Upper lobe of left lung (tissue), 4 donors: ENCODE measurements around the gene KCNK2.

Experiments used
- EP300 ChIP-seq, 4 donors: sonication (generic); formaldehyde crosslinking; IDR thresholded peaks; one replicate each; pipeline ENCODE4 v1.5.1; 2017; ENCODE audit warnings: antibody characterized with exemption in 4 of 4, control low read depth in 2 of 4
- POLR2A ChIP-seq, 4 donors: fragments of 450-650 bp; IDR thresholded peaks; one replicate each; pipeline ENCODE4 v1.5.1; 2016 to 2017; ENCODE audit warnings: antibody characterized with exemption in 4 of 4, mild to moderate bottlenecking in 2 of 4
- POLR2AphosphoS5 ChIP-seq, 2 donors: sonication (generic); formaldehyde crosslinking; IDR thresholded peaks; one replicate each; pipeline ENCODE4 v1.5.1; 2017; ENCODE audit warnings: antibody characterized with exemption in 2 of 2
- TF ChIP-seq, protein P1 (sequence below), 6 experiments: fragments of 450-650 bp in 4 of 6; fragments of 200-600 bp in 2 of 6; sonication (generic) in 2 of 6; IDR thresholded peaks; one replicate each; pipeline ENCODE4 v1.5.1; 2016 to 2019; ENCODE audit warnings: antibody characterized with exemption in 6 of 6

DNA sequence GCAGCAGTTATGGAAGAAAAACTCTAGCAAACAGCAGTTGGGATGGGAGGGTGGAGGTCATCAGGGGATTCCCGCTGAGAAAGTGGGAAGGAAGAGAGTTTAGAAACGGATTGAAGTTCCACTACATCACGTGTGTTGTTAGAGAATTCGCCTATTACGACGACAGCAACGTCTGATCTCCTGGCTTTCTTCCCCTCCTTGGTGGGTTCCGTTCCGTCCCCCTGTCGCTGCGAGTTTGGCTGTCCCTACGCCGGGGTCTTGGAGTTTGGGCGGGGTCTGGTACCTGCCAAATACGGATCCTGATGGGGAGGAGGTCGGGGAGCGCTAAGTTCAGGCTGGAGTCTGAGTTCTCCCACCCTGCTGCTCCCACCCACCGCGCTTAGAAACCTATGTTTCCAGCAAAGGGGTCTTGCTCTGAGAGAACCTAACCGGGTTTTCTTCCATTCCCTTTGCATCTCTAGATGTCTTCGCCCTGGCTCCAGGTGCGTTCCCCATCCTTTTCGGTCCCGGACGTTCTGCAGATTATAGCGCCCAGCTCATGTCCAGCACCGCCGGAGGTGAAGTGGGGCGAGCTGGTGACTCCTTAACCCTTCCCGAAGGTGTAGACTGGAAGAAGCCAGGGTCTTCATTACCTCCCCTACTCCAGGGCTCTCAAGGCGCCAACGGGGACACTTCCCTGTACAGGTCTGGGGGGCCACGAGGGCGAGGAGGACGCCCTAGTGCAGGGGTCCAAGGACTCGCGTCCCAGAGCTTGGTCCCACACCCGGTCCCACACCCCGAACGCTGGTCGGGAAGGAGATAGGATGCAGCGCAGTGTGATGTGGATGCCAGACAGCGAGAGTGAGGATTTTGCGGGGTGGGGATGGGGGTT is 641 bp upstream of the KCNK2 start:
- TF ChIP-seq, protein P1, sequence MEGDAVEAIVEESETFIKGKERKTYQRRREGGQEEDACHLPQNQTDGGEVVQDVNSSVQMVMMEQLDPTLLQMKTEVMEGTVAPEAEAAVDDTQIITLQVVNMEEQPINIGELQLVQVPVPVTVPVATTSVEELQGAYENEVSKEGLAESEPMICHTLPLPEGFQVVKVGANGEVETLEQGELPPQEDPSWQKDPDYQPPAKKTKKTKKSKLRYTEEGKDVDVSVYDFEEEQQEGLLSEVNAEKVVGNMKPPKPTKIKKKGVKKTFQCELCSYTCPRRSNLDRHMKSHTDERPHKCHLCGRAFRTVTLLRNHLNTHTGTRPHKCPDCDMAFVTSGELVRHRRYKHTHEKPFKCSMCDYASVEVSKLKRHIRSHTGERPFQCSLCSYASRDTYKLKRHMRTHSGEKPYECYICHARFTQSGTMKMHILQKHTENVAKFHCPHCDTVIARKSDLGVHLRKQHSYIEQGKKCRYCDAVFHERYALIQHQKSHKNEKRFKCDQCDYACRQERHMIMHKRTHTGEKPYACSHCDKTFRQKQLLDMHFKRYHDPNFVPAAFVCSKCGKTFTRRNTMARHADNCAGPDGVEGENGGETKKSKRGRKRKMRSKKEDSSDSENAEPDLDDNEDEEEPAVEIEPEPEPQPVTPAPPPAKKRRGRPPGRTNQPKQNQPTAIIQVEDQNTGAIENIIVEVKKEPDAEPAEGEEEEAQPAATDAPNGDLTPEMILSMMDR (IDR thresholded peaks at IDR 0.05) = no peak
- no peak for TF ChIP-seq POLR2AphosphoS5 (IDR thresholded peaks at IDR 0.05)
- no peak for TF ChIP-seq POLR2A (IDR thresholded peaks at IDR 0.05)
- TF ChIP-seq EP300 (IDR thresholded peaks at IDR 0.05) = no peak
